NB4 (cell line): Measurements from ENCODE around the gene PTOV1.

Source experiments
- CTCF ChIP-seq: IDR thresholded peaks from one replicate; pipeline ENCODE4 v1.5.1; 2012; ENCODE audit warnings: low read depth, low read length
- POLR2A ChIP-seq: IDR thresholded peaks from 2 replicates; pipeline ENCODE4 v1.6.1; 2011; ENCODE audit warnings: mild to moderate bottlenecking; ENCODE audit not compliant: insufficient read length; ENCODE audit errors: extremely low read depth

GRCh38 chr19:49881186-49881585 lies 30.2 kb downstream of the PTOV1 start:
- TF ChIP-seq CTCF (no peak), POLR2A (no peak)
